ENCODE measurements around the gene DDX47. TPM values are rescaled to one million over a fixed set of nuclear protein-coding genes. Genes with fewer than 3 reads are reported as not detected.
A peak's percentile ranks its signal among the peaks of the same experiment; 100 is the strongest.

Gene DDX47
- total and polyA plus RNA-seq, 2 of the 13 experiments (the other 11 are each of a cell fraction or from before 2014, with no cell fraction given): 48.5 to 78.7 TPM

DNA sequence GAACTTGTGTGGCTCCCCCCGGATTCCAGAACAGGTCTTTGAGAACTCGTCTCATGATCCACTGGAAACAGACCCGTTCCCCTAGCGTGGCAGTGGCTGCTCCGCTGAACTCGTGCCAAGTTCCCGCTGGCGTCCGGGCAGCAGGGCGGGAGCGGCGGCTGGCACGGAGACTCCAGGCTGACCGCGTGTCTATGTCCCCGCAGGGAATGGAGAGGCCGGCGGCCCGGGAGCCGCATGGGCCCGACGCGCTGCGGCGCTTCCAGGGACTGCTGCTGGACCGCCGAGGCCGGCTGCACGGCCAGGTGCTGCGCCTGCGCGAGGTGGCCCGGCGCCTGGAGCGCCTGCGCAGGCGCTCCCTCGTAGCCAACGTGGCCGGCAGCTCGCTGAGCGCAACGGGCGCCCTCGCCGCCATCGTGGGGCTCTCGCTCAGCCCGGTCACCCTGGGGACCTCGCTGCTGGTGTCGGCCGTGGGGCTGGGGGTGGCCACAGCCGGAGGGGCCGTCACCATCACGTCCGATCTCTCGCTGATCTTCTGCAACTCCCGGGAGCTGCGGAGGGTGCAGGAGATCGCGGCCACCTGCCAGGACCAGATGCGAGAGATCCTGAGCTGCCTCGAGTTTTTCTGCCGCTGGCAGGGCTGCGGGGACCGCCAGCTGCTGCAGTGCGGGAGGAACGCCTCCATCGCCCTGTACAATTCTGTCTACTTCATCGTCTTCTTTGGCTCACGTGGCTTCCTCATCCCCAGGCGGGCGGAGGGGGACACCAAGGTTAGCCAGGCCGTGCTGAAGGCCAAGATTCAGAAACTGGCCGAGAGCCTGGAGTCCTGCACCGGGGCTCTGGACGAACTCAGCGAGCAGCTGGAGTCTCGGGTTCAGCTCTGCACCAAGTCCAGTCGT is 26.2 kb upstream of the DDX47 start (continued):
- no peak for TF ChIP-seq ARNTL (CRISPR knock-in tag; IDR thresholded peaks at IDR 0.05)
- TF ChIP-seq, protein P1, sequence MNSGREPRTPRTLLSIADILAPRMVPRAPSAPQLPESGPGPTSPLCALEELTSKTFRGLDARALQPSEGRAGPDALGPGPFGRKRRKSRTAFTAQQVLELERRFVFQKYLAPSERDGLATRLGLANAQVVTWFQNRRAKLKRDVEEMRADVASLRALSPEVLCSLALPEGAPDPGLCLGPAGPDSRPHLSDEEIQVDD (CRISPR knock-in tag; IDR thresholded peaks at IDR 0.05; ENCODE audit: borderline replicate concordance): no peak; the same call in 1 of the 2 replicates
- no peak for TF ChIP-seq ZNF180 (CRISPR knock-in tag; IDR thresholded peaks at IDR 0.05; ENCODE audit: borderline replicate concordance, low read depth)
- TF ChIP-seq, protein P2, sequence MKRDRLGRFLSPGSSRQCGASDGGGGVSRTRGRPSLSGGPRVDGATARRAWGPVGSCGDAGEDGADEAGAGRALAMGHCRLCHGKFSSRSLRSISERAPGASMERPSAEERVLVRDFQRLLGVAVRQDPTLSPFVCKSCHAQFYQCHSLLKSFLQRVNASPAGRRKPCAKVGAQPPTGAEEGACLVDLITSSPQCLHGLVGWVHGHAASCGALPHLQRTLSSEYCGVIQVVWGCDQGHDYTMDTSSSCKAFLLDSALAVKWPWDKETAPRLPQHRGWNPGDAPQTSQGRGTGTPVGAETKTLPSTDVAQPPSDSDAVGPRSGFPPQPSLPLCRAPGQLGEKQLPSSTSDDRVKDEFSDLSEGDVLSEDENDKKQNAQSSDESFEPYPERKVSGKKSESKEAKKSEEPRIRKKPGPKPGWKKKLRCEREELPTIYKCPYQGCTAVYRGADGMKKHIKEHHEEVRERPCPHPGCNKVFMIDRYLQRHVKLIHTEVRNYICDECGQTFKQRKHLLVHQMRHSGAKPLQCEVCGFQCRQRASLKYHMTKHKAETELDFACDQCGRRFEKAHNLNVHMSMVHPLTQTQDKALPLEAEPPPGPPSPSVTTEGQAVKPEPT (CRISPR knock-in tag; IDR thresholded peaks at IDR 0.05; ENCODE audit: low read depth): no peak
- peak; percentile 42; the same call in 1 of the 2 replicates for TF ChIP-seq ZFAT (CRISPR knock-in tag; conservative IDR thresholded peaks at IDR 0.05)
- TF ChIP-seq, protein P3, sequence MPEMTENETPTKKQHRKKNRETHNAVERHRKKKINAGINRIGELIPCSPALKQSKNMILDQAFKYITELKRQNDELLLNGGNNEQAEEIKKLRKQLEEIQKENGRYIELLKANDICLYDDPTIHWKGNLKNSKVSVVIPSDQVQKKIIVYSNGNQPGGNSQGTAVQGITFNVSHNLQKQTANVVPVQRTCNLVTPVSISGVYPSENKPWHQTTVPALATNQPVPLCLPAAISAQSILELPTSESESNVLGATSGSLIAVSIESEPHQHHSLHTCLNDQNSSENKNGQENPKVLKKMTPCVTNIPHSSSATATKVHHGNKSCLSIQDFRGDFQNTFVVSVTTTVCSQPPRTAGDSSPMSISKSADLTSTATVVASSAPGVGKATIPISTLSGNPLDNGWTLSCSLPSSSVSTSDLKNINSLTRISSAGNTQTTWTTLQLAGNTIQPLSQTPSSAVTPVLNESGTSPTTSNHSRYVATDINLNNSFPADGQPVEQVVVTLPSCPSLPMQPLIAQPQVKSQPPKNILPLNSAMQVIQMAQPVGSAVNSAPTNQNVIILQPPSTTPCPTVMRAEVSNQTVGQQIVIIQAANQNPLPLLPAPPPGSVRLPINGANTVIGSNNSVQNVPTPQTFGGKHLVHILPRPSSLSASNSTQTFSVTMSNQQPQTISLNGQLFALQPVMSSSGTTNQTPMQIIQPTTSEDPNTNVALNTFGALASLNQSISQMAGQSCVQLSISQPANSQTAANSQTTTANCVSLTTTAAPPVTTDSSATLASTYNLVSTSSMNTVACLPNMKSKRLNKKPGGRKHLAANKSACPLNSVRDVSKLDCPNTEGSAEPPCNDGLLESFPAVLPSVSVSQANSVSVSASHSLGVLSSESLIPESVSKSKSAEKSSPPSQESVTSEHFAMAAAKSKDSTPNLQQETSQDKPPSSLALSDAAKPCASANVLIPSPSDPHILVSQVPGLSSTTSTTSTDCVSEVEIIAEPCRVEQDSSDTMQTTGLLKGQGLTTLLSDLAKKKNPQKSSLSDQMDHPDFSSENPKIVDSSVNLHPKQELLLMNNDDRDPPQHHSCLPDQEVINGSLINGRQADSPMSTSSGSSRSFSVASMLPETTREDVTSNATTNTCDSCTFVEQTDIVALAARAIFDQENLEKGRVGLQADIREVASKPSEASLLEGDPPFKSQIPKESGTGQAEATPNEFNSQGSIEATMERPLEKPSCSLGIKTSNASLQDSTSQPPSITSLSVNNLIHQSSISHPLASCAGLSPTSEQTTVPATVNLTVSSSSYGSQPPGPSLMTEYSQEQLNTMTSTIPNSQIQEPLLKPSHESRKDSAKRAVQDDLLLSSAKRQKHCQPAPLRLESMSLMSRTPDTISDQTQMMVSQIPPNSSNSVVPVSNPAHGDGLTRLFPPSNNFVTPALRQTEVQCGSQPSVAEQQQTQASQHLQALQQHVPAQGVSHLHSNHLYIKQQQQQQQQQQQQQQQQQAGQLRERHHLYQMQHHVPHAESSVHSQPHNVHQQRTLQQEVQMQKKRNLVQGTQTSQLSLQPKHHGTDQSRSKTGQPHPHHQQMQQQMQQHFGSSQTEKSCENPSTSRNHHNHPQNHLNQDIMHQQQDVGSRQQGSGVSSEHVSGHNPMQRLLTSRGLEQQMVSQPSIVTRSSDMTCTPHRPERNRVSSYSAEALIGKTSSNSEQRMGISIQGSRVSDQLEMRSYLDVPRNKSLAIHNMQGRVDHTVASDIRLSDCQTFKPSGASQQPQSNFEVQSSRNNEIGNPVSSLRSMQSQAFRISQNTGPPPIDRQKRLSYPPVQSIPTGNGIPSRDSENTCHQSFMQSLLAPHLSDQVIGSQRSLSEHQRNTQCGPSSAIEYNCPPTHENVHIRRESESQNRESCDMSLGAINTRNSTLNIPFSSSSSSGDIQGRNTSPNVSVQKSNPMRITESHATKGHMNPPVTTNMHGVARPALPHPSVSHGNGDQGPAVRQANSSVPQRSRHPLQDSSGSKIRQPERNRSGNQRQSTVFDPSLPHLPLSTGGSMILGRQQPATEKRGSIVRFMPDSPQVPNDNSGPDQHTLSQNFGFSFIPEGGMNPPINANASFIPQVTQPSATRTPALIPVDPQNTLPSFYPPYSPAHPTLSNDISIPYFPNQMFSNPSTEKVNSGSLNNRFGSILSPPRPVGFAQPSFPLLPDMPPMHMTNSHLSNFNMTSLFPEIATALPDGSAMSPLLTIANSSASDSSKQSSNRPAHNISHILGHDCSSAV (CRISPR knock-in tag; IDR thresholded peaks at IDR 0.05; ENCODE audit: borderline replicate concordance): no peak
- no peak for TF ChIP-seq EEA1 (CRISPR knock-in tag; IDR thresholded peaks at IDR 0.05; ENCODE audit: borderline replicate concordance)
- no peak for TF ChIP-seq ZNF737 (CRISPR knock-in tag; IDR thresholded peaks at IDR 0.05; ENCODE audit: borderline replicate concordance)
- TF ChIP-seq, protein P4, sequence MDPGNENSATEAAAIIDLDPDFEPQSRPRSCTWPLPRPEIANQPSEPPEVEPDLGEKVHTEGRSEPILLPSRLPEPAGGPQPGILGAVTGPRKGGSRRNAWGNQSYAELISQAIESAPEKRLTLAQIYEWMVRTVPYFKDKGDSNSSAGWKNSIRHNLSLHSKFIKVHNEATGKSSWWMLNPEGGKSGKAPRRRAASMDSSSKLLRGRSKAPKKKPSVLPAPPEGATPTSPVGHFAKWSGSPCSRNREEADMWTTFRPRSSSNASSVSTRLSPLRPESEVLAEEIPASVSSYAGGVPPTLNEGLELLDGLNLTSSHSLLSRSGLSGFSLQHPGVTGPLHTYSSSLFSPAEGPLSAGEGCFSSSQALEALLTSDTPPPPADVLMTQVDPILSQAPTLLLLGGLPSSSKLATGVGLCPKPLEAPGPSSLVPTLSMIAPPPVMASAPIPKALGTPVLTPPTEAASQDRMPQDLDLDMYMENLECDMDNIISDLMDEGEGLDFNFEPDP (CRISPR knock-in tag; conservative IDR thresholded peaks at IDR 0.05): peak; percentile 93; the same call in 1 of the 2 replicates
- TF ChIP-seq ZBTB21 (CRISPR knock-in tag; IDR thresholded peaks at IDR 0.05): no peak
- no peak for TF ChIP-seq HMGA1 (CRISPR knock-in tag; conservative IDR thresholded peaks at IDR 0.05)
- no peak for TF ChIP-seq ZNF382 (CRISPR knock-in tag; IDR thresholded peaks at IDR 0.05; ENCODE audit: borderline replicate concordance)
- TF ChIP-seq MXI1 (IDR thresholded peaks at IDR 0.05; ENCODE audit: borderline replicate concordance, low read depth, low read length): peak; percentile 16; the same call in 1 of the 3 replicates
- TF ChIP-seq ZNF263 (CRISPR knock-in tag; IDR thresholded peaks at IDR 0.05): peak; percentile 47; the same call in 1 of the 2 replicates
- TF ChIP-seq ZFP37 (CRISPR knock-in tag; IDR thresholded peaks at IDR 0.05; ENCODE audit: borderline replicate concordance): 0 out of 2 replicates have a peak, but pooled peaks have one; percentile 38
- no peak for TF ChIP-seq RCOR2 (CRISPR knock-in tag; IDR thresholded peaks at IDR 0.05)
- no peak for TF ChIP-seq ZFP62 (CRISPR knock-in tag; IDR thresholded peaks at IDR 0.05)

Data from HepG2 (cell line).